Nucleus accumbens (tissue), 56 donors: ENCODE measurements around the gene ATP6V1B1.
"Not testable (repeated sequence)": the region's sequence is repeated elsewhere in the genome, so short reads cannot be mapped to it uniquely, and the experiment has no call there.

Experiments used
- DNase-seq, 56 donors: peaks; one replicate each; lab custom pipeline; 2025; lab: John Stamatoyannopoulos, UW

ATP6V1B1 gene

GRCh38 chr2:70985283-70985688 is 49.6 kb downstream of the ATP6V1B1 start:
- no peak for DNase-seq

GRCh38 chr2:70985956-70986355 is 50.3 kb downstream of the ATP6V1B1 start:
- DNase-seq: no peak

GRCh38 chr2:70986499-70987189 is 50.9 kb downstream of the ATP6V1B1 start:
- no peak for DNase-seq

- DNase-seq: no peak
These were observed 51.7 kb downstream of the ATP6V1B1 start for GRCh38 chr2:70987386-70987785.

GRCh38 chr2:70988151-70988550 is 52.5 kb downstream of the ATP6V1B1 start:
- DNase-seq: no peak

GRCh38 chr2:70988726-70989648 is 53.3 kb downstream of the ATP6V1B1 start:
- no peak for DNase-seq

GRCh38 chr2:70990216-70990615 is 54.5 kb downstream of the ATP6V1B1 start:
- no peak for DNase-seq

- no peak for DNase-seq
These were observed 55.4 kb downstream of the ATP6V1B1 start for GRCh38 chr2:70991142-70991541.

- no peak for DNase-seq
These were observed 56.0 kb downstream of the ATP6V1B1 start for GRCh38 chr2:70991742-70992141.

- DNase-seq: no peak
These were observed 57.5 kb downstream of the ATP6V1B1 start for GRCh38 chr2:70992945-70993853.

- peak in 4 of 56 donors; percentile 33 to 63 (median 56) for DNase-seq
These were observed 58.5 kb downstream of the ATP6V1B1 start for GRCh38 chr2:70994009-70994698.

- peak; percentile 19 to 90 (median 76) for DNase-seq
These were observed 59.2 kb downstream of the ATP6V1B1 start, which contains the start of gene TEX261 for GRCh38 chr2:70994699-70995425. Gene TEX261 (minus strand): TSS chr2:70994873. CDS start chr2:70994757, 116 bp downstream.

GRCh38 chr2:70995426-70995729 is 59.7 kb downstream of the ATP6V1B1 start:
- DNase-seq: peak in 2 of 56 donors; percentile 16 to 36

- DNase-seq: not testable (repeated sequence)
These were observed 63.2 kb downstream of the ATP6V1B1 start for GRCh38 chr2:70998885-70999284.

GRCh38 chr2:70999362-70999761 is 63.7 kb downstream of the ATP6V1B1 start:
- DNase-seq: no peak

GRCh38 chr2:70999931-71000330 is 64.2 kb downstream of the ATP6V1B1 start:
- DNase-seq: not testable (repeated sequence)

GRCh38 chr2:71000780-71001591 is 65.3 kb downstream of the ATP6V1B1 start:
- peak in 46 of 56 donors; percentile 9 to 73 (median 44) for DNase-seq

- DNase-seq: no peak
These were observed 65.9 kb downstream of the ATP6V1B1 start for GRCh38 chr2:71001592-71001927.
